GM06990 (cell line): Measurements from ENCODE around the gene SRGAP2C.
"Not testable (repeated sequence)": the region's sequence is repeated elsewhere in the genome, so short reads cannot be mapped to it uniquely, and the experiment has no call there.

Experiments
- DNase-seq: peaks from one replicate; pipeline ENCODE4 v3.0.0-alpha.2; 2011; ENCODE audit not compliant: insufficient read length; ENCODE audit errors: extremely low read depth
- H3K27me3 ChIP-seq: replicated peaks from 2 replicates; pipeline ENCODE4 v1.6.0; 2011; ENCODE audit warnings: low read length; ENCODE audit not compliant: control insufficient read depth, insufficient read depth
- H3K36me3 ChIP-seq: 2 replicates; pipeline ENCODE4 v1.5.1; 2011; ENCODE audit warnings: low read length; ENCODE audit not compliant: control insufficient read depth, insufficient read depth
- H3K4me3 ChIP-seq: replicated peaks from 2 replicates; pipeline ENCODE4 v1.5.1; 2011; ENCODE audit warnings: low read depth, mild to moderate bottlenecking, control low read depth, low read length

Gene SRGAP2C

DNA sequence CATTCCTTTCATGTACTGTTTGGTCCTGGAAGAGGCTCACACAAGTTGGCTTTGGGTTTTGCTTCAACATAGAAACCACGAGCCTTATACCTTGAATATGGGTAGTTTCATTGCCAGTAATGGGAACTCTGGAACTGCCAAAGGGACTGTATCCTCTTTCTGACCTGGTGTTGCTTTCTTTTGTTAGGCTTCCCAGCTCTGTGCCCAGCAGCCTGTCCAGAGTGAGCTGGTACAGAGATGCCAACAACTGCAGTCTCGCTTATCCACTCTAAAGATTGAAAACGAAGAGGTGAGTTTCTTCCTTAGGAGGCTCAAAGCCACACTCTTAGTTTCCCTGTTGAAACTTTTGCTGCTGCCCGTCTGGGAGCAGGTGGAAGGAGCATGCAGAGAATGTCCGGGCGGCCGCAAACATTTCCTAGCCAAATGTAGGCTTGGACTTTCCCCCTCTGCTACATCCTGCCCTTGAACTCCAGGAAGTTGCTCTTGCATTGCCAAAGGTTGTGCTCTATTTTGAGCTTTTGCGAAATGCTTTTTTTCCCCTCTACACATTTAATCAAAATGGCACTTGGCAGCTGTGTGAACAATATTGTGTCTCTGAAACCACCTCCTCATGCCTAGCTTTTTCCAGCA lies 201.7 kb downstream of the SRGAP2C start:
- H3K36me3 ChIP-seq, H3K4me3 ChIP-seq, DNase-seq, H3K27me3 ChIP-seq: not testable (repeated sequence)

DNA sequence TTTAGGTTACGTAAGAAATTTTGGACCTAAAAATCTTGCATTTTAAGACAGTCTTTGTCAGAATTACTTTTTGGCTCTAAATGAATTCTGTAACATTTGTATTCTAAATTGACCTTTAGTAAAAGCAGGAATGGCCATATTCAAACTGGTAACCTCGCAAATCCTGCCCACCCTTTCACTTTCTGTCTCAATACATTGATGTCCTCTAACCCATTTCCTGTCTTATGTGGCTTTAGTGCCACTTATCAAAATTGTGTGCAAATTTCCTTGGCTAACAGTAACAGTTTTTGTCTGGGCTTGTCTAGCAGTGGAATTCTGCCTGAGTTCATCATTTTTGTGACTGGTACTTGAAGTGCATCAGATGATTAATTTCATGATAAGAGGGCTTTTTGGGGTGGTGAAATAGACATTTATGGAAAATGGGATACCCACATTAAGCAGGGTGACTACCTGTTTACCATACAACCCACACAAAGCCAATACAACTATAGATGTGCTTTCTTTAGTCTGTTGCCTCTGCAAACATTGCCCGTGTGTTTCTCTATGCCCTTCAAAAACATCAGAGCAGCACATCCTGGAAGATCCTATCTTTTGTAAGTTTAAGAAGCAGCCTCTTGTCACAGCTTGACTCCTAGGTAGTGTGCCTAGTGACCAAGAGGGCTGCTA lies 205.3 kb downstream of the SRGAP2C start:
- DNase-seq, H3K27me3 ChIP-seq, H3K36me3 ChIP-seq, H3K4me3 ChIP-seq: not testable (repeated sequence)

DNA sequence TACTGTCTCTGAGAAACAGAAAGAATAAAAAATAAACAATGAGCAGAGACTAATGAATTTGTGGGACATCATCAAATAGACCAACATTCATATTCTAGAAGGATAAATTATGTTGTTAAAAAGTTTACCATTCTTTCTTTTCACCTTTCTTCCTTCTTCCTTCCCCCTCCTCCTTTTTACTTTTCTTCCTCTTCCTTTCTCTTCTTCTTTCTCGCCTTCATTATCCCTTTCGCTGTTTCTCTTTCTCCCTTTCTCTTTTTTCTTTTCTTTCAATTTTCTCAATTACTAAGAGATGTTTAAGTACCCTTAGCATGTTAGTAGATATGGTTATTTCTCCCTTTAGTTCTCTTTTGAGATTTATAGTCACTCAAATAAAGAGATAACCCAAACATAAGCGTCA lies 207.4 kb downstream of the SRGAP2C start:
- H3K4me3 ChIP-seq, H3K36me3 ChIP-seq, DNase-seq, H3K27me3 ChIP-seq: not testable (repeated sequence)

DNA sequence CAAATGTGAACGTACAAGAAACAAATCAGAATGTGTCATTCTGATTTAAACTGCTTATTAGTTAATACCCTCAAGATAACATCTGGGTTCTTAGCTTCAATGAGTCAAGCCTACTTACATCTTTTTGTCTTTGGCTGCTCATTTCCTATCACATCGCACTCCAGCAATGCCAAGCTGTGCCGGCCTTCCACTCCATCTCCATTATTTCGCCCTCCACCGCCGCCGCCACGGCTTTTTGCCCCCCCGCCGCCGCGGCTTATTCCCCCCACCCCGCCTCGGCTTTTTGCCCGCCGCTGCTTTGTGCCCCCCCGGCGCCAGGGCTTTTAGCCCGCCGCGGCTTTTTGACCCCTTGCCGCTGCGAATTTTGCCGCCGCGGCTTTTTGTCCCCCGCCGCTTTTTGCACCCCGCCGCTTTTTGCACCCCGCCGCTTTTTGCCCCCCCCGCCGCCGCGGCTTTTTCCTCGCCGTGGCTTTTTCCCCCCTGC lies 211.0 kb downstream of the SRGAP2C start:
- not testable (repeated sequence) for H3K4me3 ChIP-seq, DNase-seq

DNA sequence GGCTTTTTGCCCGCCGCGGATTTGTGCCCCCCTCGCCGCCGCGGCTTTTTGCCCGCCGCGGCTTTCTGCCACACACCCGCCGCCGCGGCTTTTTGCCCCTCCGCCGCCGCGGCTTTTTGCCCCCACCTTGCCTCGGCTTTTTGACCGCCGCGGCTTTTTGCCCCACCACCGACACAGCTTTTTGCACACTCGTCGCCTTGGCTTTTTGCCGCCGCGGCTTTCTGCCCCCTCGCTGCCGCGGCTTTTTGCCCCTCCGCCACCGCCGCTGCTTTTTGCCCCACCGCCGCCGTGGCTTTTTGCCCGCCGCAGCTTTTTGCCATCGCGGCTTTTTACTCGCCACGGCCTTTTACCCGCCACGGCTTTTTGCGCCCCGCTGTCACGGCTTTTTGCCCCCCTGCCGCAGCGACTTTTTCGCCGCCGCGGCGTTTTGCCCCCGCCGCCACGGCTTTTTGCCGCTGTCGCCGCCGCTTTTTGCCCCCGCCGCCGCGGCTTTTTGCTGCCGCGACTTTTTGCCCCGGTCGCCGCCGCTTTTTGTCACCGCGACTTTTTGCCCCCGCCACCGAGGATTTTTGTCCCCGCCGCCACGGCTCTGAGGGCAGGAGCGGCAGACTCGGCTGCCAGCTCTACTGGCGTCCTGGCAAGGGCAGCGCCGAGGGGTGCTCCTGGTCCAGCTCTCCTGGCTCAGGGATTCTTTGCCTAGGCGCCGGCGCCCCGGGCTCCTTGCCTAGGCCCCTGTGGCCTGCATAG lies 211.7 kb downstream of the SRGAP2C start:
- peak overlapping the region; percentile 51 for H3K4me3 ChIP-seq
- H3K36me3 ChIP-seq, H3K27me3 ChIP-seq, DNase-seq: not testable (repeated sequence)

More for the DNA sequence above, 211.0 kb downstream of the SRGAP2C start:
- H3K36me3 ChIP-seq, H3K27me3 ChIP-seq: not testable (repeated sequence)

GRCh38 chr1:121397101-121397500 lies 212.3 kb downstream of the SRGAP2C start:
- not testable (repeated sequence) for H3K27me3 ChIP-seq, DNase-seq, H3K36me3 ChIP-seq
- H3K4me3 ChIP-seq: peak overlapping the region; percentile 51

GRCh38 chr1:121399193-121399592 lies 214.4 kb downstream of the SRGAP2C start:
- H3K4me3 ChIP-seq, H3K27me3 ChIP-seq, H3K36me3 ChIP-seq, DNase-seq: not testable (repeated sequence)

GRCh38 chr1:121400108-121400507 lies 215.3 kb downstream of the SRGAP2C start:
- H3K27me3 ChIP-seq, DNase-seq, H3K36me3 ChIP-seq, H3K4me3 ChIP-seq: not testable (repeated sequence)

GRCh38 chr1:121400541-121401310 lies 216.0 kb downstream of the SRGAP2C start:
- H3K36me3 ChIP-seq, H3K4me3 ChIP-seq, DNase-seq, H3K27me3 ChIP-seq: not testable (repeated sequence)

- DNase-seq, H3K27me3 ChIP-seq, H3K4me3 ChIP-seq, H3K36me3 ChIP-seq: not testable (repeated sequence)
Measured at GRCh38 chr1:121401375-121401955, 216.7 kb downstream of the SRGAP2C start.

DNA sequence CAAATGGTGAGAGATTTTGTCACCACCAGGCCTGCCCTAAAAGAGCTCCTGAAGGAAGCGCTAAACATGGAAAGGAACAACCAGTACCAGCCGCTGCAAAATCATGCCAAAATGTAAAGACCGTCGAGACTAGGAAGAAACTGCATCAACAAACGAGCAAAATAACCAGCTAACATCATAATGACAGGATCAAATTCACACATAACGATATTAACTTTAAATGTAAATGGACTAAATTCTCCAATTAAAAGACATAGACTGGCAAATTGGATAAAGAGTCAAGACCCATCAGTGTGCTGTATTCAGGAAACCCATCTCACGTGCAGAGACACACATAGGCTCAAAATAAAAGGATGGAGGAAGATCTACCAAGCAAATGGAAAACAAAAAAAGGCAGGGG lies 218.5 kb downstream of the SRGAP2C start:
- not testable (repeated sequence) for H3K27me3 ChIP-seq, H3K4me3 ChIP-seq, DNase-seq, H3K36me3 ChIP-seq
